Muscle of back (tissue), 11 donors: ENCODE data around the gene NRP2. TPM values are rescaled to one million over a fixed set of nuclear protein-coding genes. Genes with fewer than 3 reads are reported as not detected.

Experiments
- DNase-seq, 3 donors: peaks; one replicate each; pipeline versions ENCODE4 v3.0.0 to v3.0.0-alpha.2; 2013
- polyA plus RNA-seq, 10 donors: library from polyadenylated mRNA; unstranded; fragments of 120-200 nt; gene quantifications; one replicate each; pipeline ENCODE4 v1.2.1, GENCODE V29; 2013; ENCODE audit not compliant: insufficient read length in 10 of 10

Gene NRP2
- polyA plus RNA-seq, 10 donors = 12.9 to 31.7 (median 20.8) TPM

DNA sequence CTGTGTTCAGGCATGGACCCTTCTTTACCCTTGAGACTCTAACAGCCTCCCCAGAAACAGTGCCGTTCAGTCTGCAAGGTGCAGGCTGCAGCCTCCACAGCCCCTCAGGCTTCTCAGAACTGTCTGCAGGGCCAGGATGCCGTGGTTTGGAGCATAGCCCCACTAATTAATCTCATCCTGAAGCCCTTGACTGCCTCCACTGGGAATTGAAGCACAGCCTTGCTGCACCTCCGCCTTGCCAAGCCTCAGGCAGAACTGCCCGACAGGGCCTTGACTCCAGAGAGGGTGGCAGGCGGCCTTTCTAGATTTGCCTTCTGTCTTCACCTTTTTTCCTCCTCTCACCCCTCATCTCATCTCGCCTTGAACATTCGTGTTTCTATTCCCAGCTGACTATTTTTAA lies 119.8 kb downstream of the NRP2 start:
- no peak for DNase-seq

DNA sequence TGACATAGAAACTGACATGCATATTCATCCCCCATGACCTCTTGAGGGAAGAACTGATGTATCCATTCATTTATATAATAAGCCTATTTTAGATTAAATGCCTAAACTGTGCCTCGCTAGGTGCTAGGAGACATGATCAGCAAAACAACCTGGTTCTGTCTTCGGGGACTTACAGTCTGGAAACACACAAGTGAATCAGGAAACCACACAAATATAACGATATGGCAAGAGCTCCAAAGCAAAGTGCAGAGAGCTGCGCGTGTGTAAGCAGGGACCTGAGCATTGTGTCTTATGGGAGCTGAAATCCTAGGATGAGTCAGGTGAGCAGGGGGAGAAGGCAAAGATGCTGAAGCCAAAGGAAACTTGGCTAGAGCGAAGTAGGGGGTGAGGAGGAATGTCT lies 120.6 kb downstream of the NRP2 start:
- no peak for DNase-seq

DNA sequence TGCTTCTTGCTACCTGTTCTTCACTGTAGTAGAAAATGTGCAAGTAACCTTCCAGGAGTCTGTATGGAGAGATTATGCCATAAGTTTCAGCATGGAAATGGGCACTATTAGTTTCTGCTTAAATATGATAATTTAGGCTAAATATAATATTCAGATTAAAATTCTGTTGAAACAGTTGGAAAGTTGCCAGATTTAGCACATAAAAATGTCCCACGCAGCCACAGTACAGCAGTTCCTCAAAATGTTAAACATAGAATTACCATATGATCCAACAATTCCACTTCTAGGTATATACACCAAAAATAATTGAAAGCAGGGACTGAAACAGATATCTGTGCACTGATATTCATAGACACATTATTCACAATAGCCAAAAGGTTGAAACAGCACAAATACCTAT lies 121.2 kb downstream of the NRP2 start:
- no peak for DNase-seq

- no peak for DNase-seq
Observed at GRCh38 chr2:205805136-205805535, 122.8 kb downstream of the NRP2 start.

GRCh38 chr2:205806143-205806905 lies 124.0 kb downstream of the NRP2 start:
- no peak for DNase-seq

DNA sequence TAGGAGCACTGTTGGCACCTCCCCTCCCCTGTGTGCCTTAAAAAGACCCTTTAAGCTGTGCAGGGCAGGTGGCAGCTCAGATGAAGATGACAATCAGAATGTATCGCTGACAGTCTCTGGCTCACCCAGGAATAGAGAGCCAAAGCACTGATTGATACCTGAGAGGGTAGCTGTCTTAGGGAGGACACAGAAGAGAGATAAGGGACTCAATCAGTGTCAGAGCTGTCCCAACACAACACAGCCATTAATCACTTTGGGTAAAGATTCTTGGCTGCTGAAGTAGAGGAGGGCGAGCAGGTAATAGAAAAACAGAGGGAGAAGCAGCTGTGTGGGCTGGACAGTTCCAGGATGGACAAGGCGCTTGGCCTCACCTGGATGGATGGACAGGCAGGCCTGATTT lies 124.9 kb downstream of the NRP2 start:
- DNase-seq = no peak

DNA sequence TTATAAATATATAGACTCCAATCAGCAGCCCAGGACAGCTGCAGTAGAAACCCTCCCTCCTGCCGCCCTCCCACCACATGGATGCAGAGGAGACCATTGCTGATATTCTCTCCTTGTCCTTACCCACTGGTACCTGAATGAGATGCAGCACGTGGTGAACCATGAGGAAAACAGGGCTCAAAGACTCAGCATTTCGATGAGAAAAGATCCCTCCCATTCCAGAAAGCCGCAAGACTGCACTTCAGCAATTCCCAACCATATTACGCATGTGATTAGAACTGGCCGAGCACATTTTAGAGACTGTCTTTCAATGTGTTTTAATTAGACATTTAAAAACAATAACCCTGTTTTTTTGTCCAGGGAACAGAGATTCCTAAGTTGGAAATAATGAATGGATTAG lies 125.5 kb downstream of the NRP2 start:
- DNase-seq = no peak

DNA sequence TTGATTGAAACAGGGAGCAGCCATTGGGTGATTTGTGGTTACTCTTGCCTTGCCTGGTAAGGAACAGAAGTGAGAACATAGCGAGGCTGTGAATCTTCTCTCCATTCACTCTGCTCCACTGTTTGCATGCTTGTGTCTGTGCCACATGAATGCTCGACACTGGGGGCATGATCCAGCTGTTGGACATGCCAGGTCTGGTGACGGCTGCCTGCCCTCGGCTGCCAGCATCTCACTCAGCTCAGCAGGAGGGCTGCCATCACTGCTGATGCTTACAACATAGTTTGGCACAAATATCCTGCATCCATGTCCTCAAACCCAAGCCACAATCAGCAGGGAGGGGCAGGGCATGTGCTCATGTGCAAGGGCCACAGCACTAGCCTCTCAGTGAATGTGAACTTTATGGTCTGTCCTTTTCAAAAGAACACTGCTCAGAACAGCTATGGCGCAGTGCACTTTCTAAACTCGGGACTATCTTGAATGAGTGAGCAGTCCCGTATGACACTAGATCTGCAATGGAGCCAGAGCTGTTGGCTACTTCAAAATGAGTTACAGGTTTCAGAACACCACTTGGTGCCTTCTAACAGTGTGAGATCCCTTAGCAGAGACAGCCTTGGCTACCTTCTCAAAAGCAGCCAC lies 126.3 kb downstream of the NRP2 start:
- peak in 2 of 3 donors; percentile 20 to 33 for DNase-seq

DNA sequence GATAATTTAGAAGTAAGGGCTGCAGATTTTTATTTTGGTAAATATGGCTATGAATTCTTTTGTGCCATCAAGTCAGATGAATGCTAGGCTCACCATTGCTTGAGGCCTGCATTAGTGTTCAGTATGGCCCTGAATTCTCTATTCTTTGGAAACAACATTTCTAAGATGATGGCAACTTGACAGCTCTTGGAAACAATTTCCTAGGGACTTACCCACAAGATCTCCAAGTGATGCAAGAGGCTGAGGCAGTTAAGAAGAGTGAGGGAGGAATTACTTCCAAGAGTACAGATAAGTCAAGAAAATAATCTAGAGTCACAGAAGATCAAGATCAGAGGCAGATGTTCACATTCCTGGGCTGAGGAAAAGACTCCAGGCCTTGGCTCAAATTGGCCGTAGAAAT lies 129.1 kb downstream of the NRP2 start:
- DNase-seq = no peak

- DNase-seq = no peak
Observed at GRCh38 chr2:205814039-205814364, 131.7 kb downstream of the NRP2 start.

GRCh38 chr2:205815673-205816072 lies 133.4 kb downstream of the NRP2 start:
- no peak for DNase-seq

- no peak for DNase-seq
Observed at GRCh38 chr2:205816268-205816667, 134.0 kb downstream of the NRP2 start.

- peak in 1 of 3 donors; percentile 72 for DNase-seq
Observed at GRCh38 chr2:205822579-205822978, 140.3 kb downstream of the NRP2 start.

DNA sequence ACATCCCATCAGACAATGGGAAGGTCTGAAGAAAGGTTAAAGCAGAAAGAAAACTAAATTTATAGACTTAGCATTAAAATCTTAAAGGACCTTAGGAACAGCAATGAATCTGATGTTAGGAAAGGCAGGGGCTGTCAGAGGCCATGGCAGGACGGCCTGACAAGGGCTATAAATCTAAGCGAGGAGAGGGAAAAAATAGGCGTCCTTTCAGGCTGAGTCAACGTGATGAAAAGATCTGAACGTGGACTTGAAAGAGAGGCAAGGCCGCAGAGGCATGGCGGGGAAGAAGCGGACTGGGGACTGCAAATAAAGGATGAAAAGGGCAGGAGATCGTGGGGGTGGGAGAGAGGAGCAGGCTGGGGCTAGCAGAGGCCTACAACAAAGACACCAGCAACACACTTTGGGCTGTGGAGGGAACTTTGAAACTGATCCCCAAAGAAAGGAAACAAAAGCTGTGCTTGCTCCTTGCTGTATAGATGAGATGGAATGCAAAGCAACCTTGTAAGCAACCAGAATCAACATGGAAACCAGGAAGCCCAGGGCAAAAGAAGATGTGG lies 145.6 kb downstream of the NRP2 start:
- no peak for DNase-seq

- DNase-seq = peak in 1 of 3 donors; percentile 30
Observed at GRCh38 chr2:205833864-205834263, 151.6 kb downstream of the NRP2 start.

GRCh38 chr2:205834796-205835195 lies 152.5 kb downstream of the NRP2 start:
- peak in 1 of 3 donors; percentile 56 for DNase-seq

DNA sequence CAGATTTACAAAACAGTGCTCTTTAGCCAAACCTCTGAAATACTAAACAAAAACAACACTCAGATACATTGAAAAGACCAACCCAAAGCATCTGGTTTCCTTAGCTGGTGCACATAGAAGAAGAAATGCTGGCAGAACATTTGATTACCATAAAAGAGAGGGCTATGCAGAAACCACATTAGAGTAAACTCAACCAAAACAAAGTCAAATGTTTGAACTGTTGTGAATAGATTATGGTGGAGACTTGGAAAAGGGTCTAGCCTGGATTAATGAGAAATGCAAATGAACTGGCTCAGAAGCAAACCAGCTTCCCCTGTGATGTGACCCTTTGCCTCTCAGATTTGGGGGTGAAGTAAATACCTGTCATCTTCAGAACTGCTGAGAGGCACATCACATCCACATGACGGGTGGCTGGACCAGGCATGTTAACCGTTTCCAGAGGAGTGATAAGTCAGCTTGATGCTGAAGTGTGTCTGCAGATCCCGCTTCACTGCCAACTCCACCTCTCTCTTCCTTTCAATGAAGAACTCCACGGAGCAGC lies 153.0 kb downstream of the NRP2 start:
- DNase-seq = peak in 1 of 3 donors; percentile 49

- DNase-seq = peak in 1 of 3 donors; percentile 26
Observed at GRCh38 chr2:205835923-205836322, 153.6 kb downstream of the NRP2 start.

- DNase-seq = no peak
Observed at GRCh38 chr2:205836477-205837221, 154.3 kb downstream of the NRP2 start.

DNA sequence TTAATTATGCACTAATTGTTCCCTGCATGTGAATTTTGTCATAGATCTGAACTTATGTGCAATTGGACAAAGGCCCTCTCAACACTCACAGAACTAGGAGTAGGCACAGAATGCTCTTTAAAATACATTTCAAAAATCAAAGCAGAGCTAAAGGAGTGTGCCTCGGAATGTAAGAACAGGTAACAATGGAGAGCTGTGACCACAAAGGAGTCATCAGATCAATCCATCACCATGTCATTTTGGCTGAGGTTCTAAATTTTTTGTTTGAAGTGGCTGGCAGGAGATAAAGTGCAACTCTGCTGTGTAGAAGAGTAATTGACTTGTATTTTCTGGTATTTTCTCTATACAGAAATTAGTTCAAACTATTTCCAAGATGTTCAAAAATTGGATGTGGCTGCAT lies 155.4 kb downstream of the NRP2 start:
- no peak for DNase-seq

DNA sequence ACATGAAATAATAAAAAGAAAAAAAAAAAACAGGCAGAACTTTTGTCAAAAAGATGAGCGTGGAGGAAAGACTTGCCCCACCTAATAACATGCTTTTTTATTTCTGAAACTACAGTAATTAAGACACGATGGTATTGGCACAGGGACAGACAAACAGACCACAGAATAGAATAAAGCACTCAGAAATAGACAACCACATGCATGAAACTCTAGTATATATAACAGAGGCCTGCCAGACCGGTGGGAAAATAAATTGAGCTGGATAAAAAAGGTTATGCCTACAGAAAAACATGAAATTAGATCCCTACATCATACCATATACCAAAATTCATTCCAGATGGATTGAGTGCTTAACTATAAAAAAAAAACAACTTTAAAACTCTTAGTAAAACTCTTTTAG lies 163.1 kb downstream of the NRP2 start:
- no peak for DNase-seq
